H9 (cell line): Measurements from ENCODE around the gene CNNM4. TPM values are rescaled to one million over a fixed set of nuclear protein-coding genes. Genes with fewer than 3 reads are reported as not detected.

Source experiments
- DNase-seq: peaks from one replicate; pipeline ENCODE4 v3.0.0-alpha.2; 2017
- H2AFZ ChIP-seq: one replicate; pipeline ENCODE4 v1.6.1; 2013; ENCODE audit warnings: mild to moderate bottlenecking, low read length, control low read depth, moderate library complexity
- H2AK5ac ChIP-seq: 2 replicates; pipeline ENCODE4 v1.6.1; 2013; ENCODE audit warnings: low read length, control low read depth, mixed read lengths; ENCODE audit not compliant: insufficient read length
- H2BK120ac ChIP-seq: one replicate; pipeline ENCODE4 v1.6.1; 2013; ENCODE audit warnings: low read depth, mild to moderate bottlenecking, low read length, control low read depth, inconsistent platforms; ENCODE audit not compliant: poor library complexity, severe bottlenecking
- H2BK12ac ChIP-seq: 2 replicates; pipeline ENCODE4 v1.6.1; 2013; ENCODE audit warnings: low read length, control low read depth, mixed read lengths, low read depth; ENCODE audit not compliant: insufficient read length
- H2BK15ac ChIP-seq: 2 replicates; pipeline ENCODE4 v1.6.1; 2013; ENCODE audit warnings: low read depth, low read length, control low read depth
- H2BK20ac ChIP-seq: one replicate; pipeline ENCODE4 v1.6.1; 2013; ENCODE audit warnings: low read depth, mild to moderate bottlenecking, low read length, control low read depth, inconsistent platforms; ENCODE audit not compliant: poor library complexity, severe bottlenecking
- H2BK5ac ChIP-seq: 2 replicates; pipeline ENCODE4 v1.6.1; 2013; ENCODE audit warnings: low read length, control low read depth, mixed read lengths; ENCODE audit not compliant: insufficient read length
- H3K14ac ChIP-seq: 2 replicates; pipeline ENCODE4 v1.6.1; 2013; ENCODE audit warnings: low read length, control low read depth; ENCODE audit not compliant: insufficient read depth
- H3K18ac ChIP-seq: 2 replicates; pipeline ENCODE4 v1.6.1; 2013; ENCODE audit warnings: low read depth, mild to moderate bottlenecking, mixed read lengths, low read length, control low read depth; ENCODE audit not compliant: insufficient read length
- H3K23ac ChIP-seq: 2 replicates; pipeline ENCODE4 v1.6.1; 2013; ENCODE audit warnings: low read length, control low read depth, mixed read lengths, low read depth; ENCODE audit not compliant: insufficient read length
- H3K23me2 ChIP-seq: 2 replicates; pipeline ENCODE4 v1.6.1; 2013; ENCODE audit warnings: low read depth, mild to moderate bottlenecking, mixed read lengths, low read length, control low read depth; ENCODE audit not compliant: insufficient read length, poor library complexity, severe bottlenecking
- H3K27ac ChIP-seq: 2 replicates; pipeline ENCODE4 v1.5.1; 2013; ENCODE audit warnings: low read length, control low read depth, mixed read lengths, low read depth; ENCODE audit not compliant: insufficient read length
- H3K27me3 ChIP-seq: 2 replicates; pipeline ENCODE4 v1.6.1; 2013; ENCODE audit warnings: low read length, control low read depth, inconsistent platforms; ENCODE audit not compliant: insufficient read depth
- H3K4ac ChIP-seq: 2 replicates; pipeline ENCODE4 v1.6.1; 2013; ENCODE audit warnings: low read depth, mild to moderate bottlenecking, control low read depth, inconsistent platforms, low read length, moderate library complexity
- H3K4me1 ChIP-seq: 2 replicates; pipeline ENCODE4 v1.6.1; 2013; ENCODE audit warnings: low read length, control low read depth, inconsistent platforms; ENCODE audit not compliant: insufficient read depth
- H3K4me2 ChIP-seq: 2 replicates; pipeline ENCODE4 v1.6.1; 2013; ENCODE audit warnings: low read length, control low read depth, mixed read lengths; ENCODE audit not compliant: insufficient read length, insufficient read depth
- H3K56ac ChIP-seq: 2 replicates; pipeline ENCODE4 v1.6.1; 2013; ENCODE audit warnings: low read depth, mild to moderate bottlenecking, mixed read lengths, low read length, control low read depth; ENCODE audit not compliant: insufficient read length
- H3K79me1 ChIP-seq: 2 replicates; pipeline ENCODE4 v1.6.1; 2013; ENCODE audit warnings: low read depth, mild to moderate bottlenecking, moderate library complexity, low read length, control low read depth, inconsistent platforms; ENCODE audit not compliant: insufficient read depth, poor library complexity, severe bottlenecking
- H3K79me2 ChIP-seq: 2 replicates; pipeline ENCODE4 v1.6.1; 2013; ENCODE audit warnings: low read length, control low read depth, inconsistent platforms; ENCODE audit not compliant: insufficient read depth
- H3K9ac ChIP-seq: 2 replicates; pipeline ENCODE4 v1.6.1; 2013; ENCODE audit warnings: low read length, control low read depth, mixed read lengths; ENCODE audit not compliant: insufficient read length; ENCODE audit errors: extremely low read depth
- H3K9me3 ChIP-seq: one replicate; pipeline ENCODE4 v1.6.1; 2013; ENCODE audit warnings: low read depth, low read length, inconsistent platforms; ENCODE audit not compliant: control insufficient read depth
- H3T11ph ChIP-seq: one replicate; pipeline ENCODE4 v1.6.1; 2013; ENCODE audit warnings: mild to moderate bottlenecking, low read length, control low read depth, inconsistent platforms
- H4K20me1 ChIP-seq: one replicate; pipeline ENCODE4 v1.6.1; 2013; ENCODE audit not compliant: control insufficient read depth, insufficient read length, insufficient read depth
- H4K5ac ChIP-seq: 2 replicates; pipeline ENCODE4 v1.6.1; 2013; ENCODE audit warnings: low read depth, mild to moderate bottlenecking, mixed read lengths, low read length, control low read depth; ENCODE audit not compliant: insufficient read length
- H4K8ac ChIP-seq: replicated peaks from 2 replicates; pipeline ENCODE4 v1.6.1; 2013; ENCODE audit warnings: low read length, control low read depth, mixed read lengths, low read depth; ENCODE audit not compliant: insufficient read length
- H4K91ac ChIP-seq: 2 replicates; pipeline ENCODE4 v1.6.1; 2013; ENCODE audit warnings: low read depth, mild to moderate bottlenecking, moderate library complexity, mixed read lengths, low read length, control low read depth; ENCODE audit not compliant: insufficient read length
- H3K27ac Mint-ChIP-seq, 3 experiments: 2 replicates in 2 of 3; 3 replicates in 1 of 3; pipeline ENCODE4 v1.8.0; 2020 to 2021; ENCODE audit warnings: mixed read lengths in 3 of 3, mild to moderate bottlenecking in 1 of 3, moderate library complexity in 1 of 3
- H3K27me3 Mint-ChIP-seq: 2 replicates; pipeline ENCODE4 v1.8.0; 2021; ENCODE audit warnings: low read depth, mild to moderate bottlenecking, moderate library complexity, mixed read lengths
- H3K36me3 Mint-ChIP-seq, 3 experiments: 2 replicates in 2 of 3; 3 replicates in 1 of 3; pipeline ENCODE4 v1.8.0; 2020 to 2021; ENCODE audit warnings: low read depth in 3 of 3, mixed read lengths in 3 of 3; ENCODE audit not compliant: insufficient read depth in 1 of 3
- H3K4me1 Mint-ChIP-seq, 2 experiments: 2 replicates each; pipeline ENCODE4 v1.8.0; 2020; ENCODE audit warnings: mixed read lengths in 2 of 2
- H3K4me3 Mint-ChIP-seq, 2 experiments: 2 replicates in 1 of 2; 3 replicates in 1 of 2; pipeline ENCODE4 v1.8.0; 2020 to 2021; ENCODE audit warnings: mild to moderate bottlenecking in 2 of 2, mixed read lengths in 2 of 2, moderate library complexity in 1 of 2
- H3K9me3 Mint-ChIP-seq, 2 experiments: 2 replicates in 1 of 2; 3 replicates in 1 of 2; pipeline ENCODE4 v1.8.0; 2020; ENCODE audit warnings: mild to moderate bottlenecking in 2 of 2, mixed read lengths in 2 of 2, moderate library complexity in 1 of 2
- CTCF ChIP-seq: fragments of 200-600 bp; sonication (generic); conservative IDR thresholded peaks from 3 replicates; pipeline ENCODE4 v1.8.0; 2021; ENCODE audit warnings: antibody characterized with exemption, mild to moderate bottlenecking
- WGBS: extraction: QIAGEN DNeasy Blood & Tissue Kit; methylation state at CpG from one replicate; pipeline ENCODE4 v1.1.7; 2013; ENCODE audit warnings: missing lambda C conversion rate, low lambda C conversion rate, mixed read lengths; ENCODE audit not compliant: insufficient read length; ENCODE audit errors: extremely low coverage; 5-methylcytosine and 5-hydroxymethylcytosine counted together
- total RNA-seq: library from RNA; stranded (reverse); gene quantifications from 2 replicates; pipeline ENCODE4 v1.2.1, GENCODE V29; 2021

Gene CNNM4
- total RNA-seq, 1 experiment from 2014 or later, result 8.5 TPM

GRCh38 chr2:96730212-96730611 is 30.5 kb upstream of the CNNM4 start:
- Mint-ChIP-seq H3K4me1 (no peaks in the 10 kb centered on the region), H3K9me3 (no peaks in the 10 kb centered on the region), H3K4me3 (no peak overlapping the region), H3K36me3 (peaks cover 41 to 77% (median 77%) of the 10 kb centered on the region in 3 experiments; a peak in 6 of 7 replicates), H3K27ac (no peak overlapping the region), H3K27me3 (no peaks in the 10 kb centered on the region; the same call in 1 of the 2 replicates)
- no peaks in the 10 kb centered on the region for H3K79me2 ChIP-seq
- no peak for DNase-seq
- H4K5ac ChIP-seq, result no peak overlapping the region
- H3K18ac ChIP-seq, result no peak overlapping the region
- H3K9me3 ChIP-seq, result no peaks in the 10 kb centered on the region
- H3K56ac ChIP-seq, result no peak overlapping the region
- no peak overlapping the region for H4K8ac ChIP-seq
- H3K27me3 ChIP-seq, result no peaks in the 10 kb centered on the region
- H3K4ac ChIP-seq, result no peak overlapping the region
- H3K14ac ChIP-seq, result no peak overlapping the region
- no peak overlapping the region for H2AK5ac ChIP-seq
- H3K4me1 ChIP-seq, result no peaks in the 10 kb centered on the region
- no peaks in the 10 kb centered on the region for H4K20me1 ChIP-seq
- H3K9ac ChIP-seq, result no peak overlapping the region
- no peak overlapping the region for H2BK15ac ChIP-seq
- H2BK20ac ChIP-seq, result no peak overlapping the region
- no peak overlapping the region for H4K91ac ChIP-seq
- H3K23ac ChIP-seq, result no peak overlapping the region
- H2BK5ac ChIP-seq, result no peak overlapping the region
- H3K27ac ChIP-seq, result no peak overlapping the region
- H3T11ph ChIP-seq, result no peak overlapping the region
- no peaks in the 10 kb centered on the region for H3K79me1 ChIP-seq
- no peak overlapping the region for H2BK120ac ChIP-seq
- H3K23me2 ChIP-seq, result no peaks in the 10 kb centered on the region
- no peak overlapping the region for H2AFZ ChIP-seq
- H3K4me2 ChIP-seq, result no peak overlapping the region
- H2BK12ac ChIP-seq, result no peak overlapping the region
- TF ChIP-seq CTCF, result no peak
- no CpG with 5 or more reads among the region's 2 CpGs for WGBS
